Measurements from ENCODE around the gene CSF1.

DNA sequence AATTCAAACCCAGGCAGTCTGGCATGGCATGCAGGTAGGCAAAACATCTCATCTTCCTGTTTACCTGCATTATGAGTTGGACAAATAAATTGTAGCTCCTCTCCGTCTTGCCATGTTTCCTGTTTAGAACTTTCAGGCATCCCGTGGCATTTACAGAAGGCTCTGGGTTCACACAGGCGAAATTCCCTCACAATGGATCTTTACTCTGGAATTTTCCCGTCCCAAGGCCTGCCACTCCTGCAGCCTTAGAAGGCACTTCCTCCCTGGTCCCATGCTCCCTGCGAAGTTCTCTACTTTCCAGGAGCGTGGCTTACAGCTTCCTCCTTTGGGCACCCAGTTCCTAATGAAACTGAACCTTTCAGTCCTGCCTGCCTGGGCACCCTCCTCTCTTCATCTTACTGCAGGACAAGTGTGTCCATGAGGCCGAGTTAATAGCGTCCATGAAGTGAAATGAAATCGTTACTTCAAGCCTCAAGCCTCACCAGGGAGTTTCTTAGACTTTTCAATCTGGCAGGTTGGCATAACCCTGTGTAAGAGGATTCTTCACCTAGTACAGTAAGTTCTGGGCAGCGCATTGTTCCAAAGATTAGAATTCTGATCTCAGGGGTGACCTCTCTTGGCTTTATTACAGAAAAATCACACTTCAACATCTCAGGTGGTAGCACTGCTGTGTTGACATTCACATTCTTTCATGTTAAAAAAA, 37.1 kb downstream of the CSF1 start:
- TF ChIP-seq, protein P1, sequence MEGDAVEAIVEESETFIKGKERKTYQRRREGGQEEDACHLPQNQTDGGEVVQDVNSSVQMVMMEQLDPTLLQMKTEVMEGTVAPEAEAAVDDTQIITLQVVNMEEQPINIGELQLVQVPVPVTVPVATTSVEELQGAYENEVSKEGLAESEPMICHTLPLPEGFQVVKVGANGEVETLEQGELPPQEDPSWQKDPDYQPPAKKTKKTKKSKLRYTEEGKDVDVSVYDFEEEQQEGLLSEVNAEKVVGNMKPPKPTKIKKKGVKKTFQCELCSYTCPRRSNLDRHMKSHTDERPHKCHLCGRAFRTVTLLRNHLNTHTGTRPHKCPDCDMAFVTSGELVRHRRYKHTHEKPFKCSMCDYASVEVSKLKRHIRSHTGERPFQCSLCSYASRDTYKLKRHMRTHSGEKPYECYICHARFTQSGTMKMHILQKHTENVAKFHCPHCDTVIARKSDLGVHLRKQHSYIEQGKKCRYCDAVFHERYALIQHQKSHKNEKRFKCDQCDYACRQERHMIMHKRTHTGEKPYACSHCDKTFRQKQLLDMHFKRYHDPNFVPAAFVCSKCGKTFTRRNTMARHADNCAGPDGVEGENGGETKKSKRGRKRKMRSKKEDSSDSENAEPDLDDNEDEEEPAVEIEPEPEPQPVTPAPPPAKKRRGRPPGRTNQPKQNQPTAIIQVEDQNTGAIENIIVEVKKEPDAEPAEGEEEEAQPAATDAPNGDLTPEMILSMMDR (IDR thresholded peaks at IDR 0.05) = no peak
- TF ChIP-seq POLR2A (IDR thresholded peaks at IDR 0.05) = no peak
